Stimulated activated naive CD8-positive, alpha-beta T cell treated with anti-CD3 and anti-CD28 coated beads, Interleukin-15, Interleukin-2, amounts not matched to agents 100 ng/mL and 50 ng/mL, for 24 hours (primary cell): ENCODE results near the gene C9orf43.
"Not testable (repeated sequence)": the region's sequence is repeated elsewhere in the genome, so short reads cannot be mapped to it uniquely, and the experiment has no call there.

Experiments used
- H3K27ac Mint-ChIP-seq: one replicate; pipeline ENCODE4 v1.8.0; 2021; ENCODE audit warnings: mild to moderate bottlenecking, mixed read lengths
- H3K27me3 Mint-ChIP-seq: one replicate; pipeline ENCODE4 v1.8.0; 2021; ENCODE audit warnings: mixed read lengths
- H3K36me3 Mint-ChIP-seq: one replicate; pipeline ENCODE4 v1.8.0; 2021; ENCODE audit warnings: low read depth, mixed read lengths
- H3K4me1 Mint-ChIP-seq: one replicate; pipeline ENCODE4 v1.8.0; 2021; ENCODE audit warnings: low read depth, mixed read lengths
- H3K4me3 Mint-ChIP-seq: one replicate; pipeline ENCODE4 v1.8.0; 2021; ENCODE audit warnings: mild to moderate bottlenecking, mixed read lengths
- H3K9me3 Mint-ChIP-seq: one replicate; pipeline ENCODE4 v1.8.0; 2021; ENCODE audit warnings: mixed read lengths

C9orf43 gene

GRCh38 chr9:113410207-113410864, at the start of gene C9orf43, which contains the start of gene POLE3:
C9orf43 (plus strand) TSS chr9:113410747; CDS start chr9:113413494, 2,747 bp downstream.
POLE3 (minus strand) TSS chr9:113410675; CDS start chr9:113410293, 382 bp downstream.
- H3K36me3 Mint-ChIP-seq = peaks cover 37% of the 10 kb centered on the region
- no peaks in the 10 kb centered on the region for H3K9me3 Mint-ChIP-seq
- peak within 1 kb of the TSS; percentile 99 for H3K27ac Mint-ChIP-seq
- H3K4me3 Mint-ChIP-seq = peak within 1 kb of the TSS; percentile 96
- no peaks in the 10 kb centered on the region for H3K27me3 Mint-ChIP-seq
- peaks cover 43% of the 10 kb centered on the region for H3K4me1 Mint-ChIP-seq

- H3K9me3 Mint-ChIP-seq = no peaks in the 10 kb centered on the region
Measured at GRCh38 chr9:113361304-113362018, 49.1 kb upstream of the C9orf43 start.

GRCh38 chr9:113363336-113363735, 47.2 kb upstream of the C9orf43 start:
- H3K36me3 Mint-ChIP-seq = no peaks in the 10 kb centered on the region
- no peaks in the 10 kb centered on the region for H3K9me3 Mint-ChIP-seq
- H3K27ac Mint-ChIP-seq = no peak overlapping the region
- peaks cover 19% of the 10 kb centered on the region for H3K4me1 Mint-ChIP-seq
- H3K4me3 Mint-ChIP-seq = no peak overlapping the region
- H3K27me3 Mint-ChIP-seq = no peaks in the 10 kb centered on the region

More at GRCh38 chr9:113361304-113362018, 49.1 kb upstream of the C9orf43 start:
- Mint-ChIP-seq H3K4me1 (peaks cover 19% of the 10 kb centered on the region), H3K36me3 (no peaks in the 10 kb centered on the region), H3K4me3 (peak overlapping the region; percentile 47), H3K27me3 (no peaks in the 10 kb centered on the region), H3K27ac (peak overlapping the region; percentile 87)

GRCh38 chr9:113364951-113365350, 45.6 kb upstream of the C9orf43 start:
- no peaks in the 10 kb centered on the region for H3K36me3 Mint-ChIP-seq
- H3K4me3 Mint-ChIP-seq = no peak overlapping the region
- no peaks in the 10 kb centered on the region for H3K9me3 Mint-ChIP-seq
- no peak overlapping the region for H3K27ac Mint-ChIP-seq
- H3K27me3 Mint-ChIP-seq = no peaks in the 10 kb centered on the region
- peaks cover 19% of the 10 kb centered on the region for H3K4me1 Mint-ChIP-seq

- not testable (repeated sequence) for H3K9me3 Mint-ChIP-seq, H3K27me3 Mint-ChIP-seq, H3K4me3 Mint-ChIP-seq, H3K36me3 Mint-ChIP-seq, H3K27ac Mint-ChIP-seq
- H3K4me1 Mint-ChIP-seq = peaks cover 19% of the 10 kb centered on the region
Measured at GRCh38 chr9:113365652-113366051, 44.9 kb upstream of the C9orf43 start.

GRCh38 chr9:113368348-113368981, 42.1 kb upstream of the C9orf43 start:
- Mint-ChIP-seq H3K4me3 (no peak overlapping the region), H3K27ac (no peak overlapping the region), H3K27me3 (no peaks in the 10 kb centered on the region), H3K9me3 (no peaks in the 10 kb centered on the region), H3K36me3 (no peaks in the 10 kb centered on the region), H3K4me1 (peaks cover 5% of the 10 kb centered on the region)

GRCh38 chr9:113368982-113369854, 41.3 kb upstream of the C9orf43 start:
- H3K4me1 Mint-ChIP-seq = peaks cover 2% of the 10 kb centered on the region
- H3K36me3 Mint-ChIP-seq = no peaks in the 10 kb centered on the region
- H3K27me3 Mint-ChIP-seq = no peaks in the 10 kb centered on the region
- no peak overlapping the region for H3K4me3 Mint-ChIP-seq
- no peaks in the 10 kb centered on the region for H3K9me3 Mint-ChIP-seq
- no peak overlapping the region for H3K27ac Mint-ChIP-seq

GRCh38 chr9:113369855-113370140, 40.7 kb upstream of the C9orf43 start:
- Mint-ChIP-seq H3K9me3 (no peaks in the 10 kb centered on the region), H3K4me1 (no peaks in the 10 kb centered on the region), H3K27me3 (no peaks in the 10 kb centered on the region), H3K27ac (no peak overlapping the region), H3K36me3 (no peaks in the 10 kb centered on the region), H3K4me3 (no peak overlapping the region)

- H3K4me3 Mint-ChIP-seq = no peak overlapping the region
- no peak overlapping the region for H3K27ac Mint-ChIP-seq
- no peaks in the 10 kb centered on the region for H3K9me3 Mint-ChIP-seq
- H3K36me3 Mint-ChIP-seq = no peaks in the 10 kb centered on the region
- peaks cover 10% of the 10 kb centered on the region for H3K4me1 Mint-ChIP-seq
- peaks cover 7% of the 10 kb centered on the region for H3K27me3 Mint-ChIP-seq
Measured at GRCh38 chr9:113370806-113371325, 39.7 kb upstream of the C9orf43 start.

- H3K36me3 Mint-ChIP-seq = no peaks in the 10 kb centered on the region
- H3K9me3 Mint-ChIP-seq = no peaks in the 10 kb centered on the region
- peaks cover 7% of the 10 kb centered on the region for H3K27me3 Mint-ChIP-seq
- peaks cover 10% of the 10 kb centered on the region for H3K4me1 Mint-ChIP-seq
- no peak overlapping the region for H3K4me3 Mint-ChIP-seq
- no peak overlapping the region for H3K27ac Mint-ChIP-seq
Measured at GRCh38 chr9:113372059-113372458, 38.5 kb upstream of the C9orf43 start.

GRCh38 chr9:113373256-113373655, 37.3 kb upstream of the C9orf43 start:
- H3K27ac Mint-ChIP-seq = no peak overlapping the region

GRCh38 chr9:113373676-113374392, 36.7 kb upstream of the C9orf43 start:
- Mint-ChIP-seq H3K27ac (no peak overlapping the region), H3K4me1 (peaks cover 10% of the 10 kb centered on the region), H3K9me3 (no peaks in the 10 kb centered on the region), H3K4me3 (no peak overlapping the region), H3K36me3 (no peaks in the 10 kb centered on the region), H3K27me3 (peaks cover 7% of the 10 kb centered on the region)

More at GRCh38 chr9:113373256-113373655, 37.3 kb upstream of the C9orf43 start:
- Mint-ChIP-seq H3K27me3 (peaks cover 7% of the 10 kb centered on the region), H3K4me3 (no peak overlapping the region), H3K36me3 (no peaks in the 10 kb centered on the region), H3K4me1 (peaks cover 10% of the 10 kb centered on the region), H3K9me3 (no peaks in the 10 kb centered on the region)

- peaks cover 10% of the 10 kb centered on the region for H3K4me1 Mint-ChIP-seq
- H3K4me3 Mint-ChIP-seq = peak overlapping the region; percentile 81
- no peaks in the 10 kb centered on the region for H3K36me3 Mint-ChIP-seq
- no peaks in the 10 kb centered on the region for H3K9me3 Mint-ChIP-seq
- peaks cover 7% of the 10 kb centered on the region for H3K27me3 Mint-ChIP-seq
- peak overlapping the region; percentile 83 for H3K27ac Mint-ChIP-seq
Measured at GRCh38 chr9:113375057-113376023, 35.2 kb upstream of the C9orf43 start.
